Amygdala (tissue), 56 donors: Measurements from ENCODE around the gene BRD4.

Experiments
- DNase-seq, 56 donors: peaks; one replicate each; lab custom pipeline; 2025; lab: John Stamatoyannopoulos, UW

The BRD4 gene

GRCh38 chr19:15332311-15332996 is at the start of gene BRD4:
Gene BRD4, minus strand, starts transcription at chr19:15332539. Its CDS starts 59,440 bp downstream, at chr19:15273099.
- peak in 46 of 56 donors; percentile 7 to 77 (median 47) for DNase-seq

DNA sequence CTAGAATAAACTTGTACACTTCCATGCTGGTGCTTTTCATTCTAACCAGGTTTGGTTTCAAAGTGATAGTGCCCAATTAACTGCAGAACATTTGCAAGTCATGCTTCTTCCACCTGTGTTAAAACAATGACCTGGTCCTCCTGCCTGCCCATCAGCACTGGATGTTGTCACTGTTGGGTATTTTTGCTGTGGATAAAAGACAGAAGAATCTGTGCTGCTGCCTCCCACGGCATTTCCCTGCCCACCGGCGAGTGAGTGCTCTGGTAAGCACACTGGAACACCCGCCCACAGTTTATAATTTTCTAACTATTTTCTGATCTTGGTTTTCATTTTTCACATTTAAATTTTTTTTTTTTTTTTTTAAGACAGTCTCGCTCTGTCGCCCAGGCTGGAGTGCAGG is 49.5 kb upstream of the BRD4 start:
- DNase-seq, result peak in 10 of 56 donors; percentile 4 to 42 (median 18)

DNA sequence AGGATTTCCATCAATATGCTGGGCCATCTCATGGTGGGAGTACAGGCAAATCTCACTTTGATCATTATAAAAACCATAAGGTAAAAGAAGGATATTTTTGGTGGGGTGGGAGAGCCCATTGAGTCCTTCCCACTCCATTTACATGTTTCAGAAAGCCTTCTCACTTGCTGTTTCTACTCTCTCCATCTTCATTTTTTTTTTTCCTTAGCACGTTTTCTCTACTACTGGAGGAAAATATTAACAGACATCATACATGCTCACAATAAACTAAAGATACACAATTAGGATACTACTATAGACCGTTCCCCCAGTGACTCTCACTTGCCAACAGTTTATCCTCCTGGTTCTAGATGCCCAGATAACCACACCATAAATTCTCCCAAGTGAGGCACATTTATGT is 49.1 kb upstream of the BRD4 start:
- no peak for DNase-seq

- DNase-seq, result peak in 1 of 56 donors; percentile 48
These were observed 47.8 kb upstream of the BRD4 start for GRCh38 chr19:15379999-15380647.

DNA sequence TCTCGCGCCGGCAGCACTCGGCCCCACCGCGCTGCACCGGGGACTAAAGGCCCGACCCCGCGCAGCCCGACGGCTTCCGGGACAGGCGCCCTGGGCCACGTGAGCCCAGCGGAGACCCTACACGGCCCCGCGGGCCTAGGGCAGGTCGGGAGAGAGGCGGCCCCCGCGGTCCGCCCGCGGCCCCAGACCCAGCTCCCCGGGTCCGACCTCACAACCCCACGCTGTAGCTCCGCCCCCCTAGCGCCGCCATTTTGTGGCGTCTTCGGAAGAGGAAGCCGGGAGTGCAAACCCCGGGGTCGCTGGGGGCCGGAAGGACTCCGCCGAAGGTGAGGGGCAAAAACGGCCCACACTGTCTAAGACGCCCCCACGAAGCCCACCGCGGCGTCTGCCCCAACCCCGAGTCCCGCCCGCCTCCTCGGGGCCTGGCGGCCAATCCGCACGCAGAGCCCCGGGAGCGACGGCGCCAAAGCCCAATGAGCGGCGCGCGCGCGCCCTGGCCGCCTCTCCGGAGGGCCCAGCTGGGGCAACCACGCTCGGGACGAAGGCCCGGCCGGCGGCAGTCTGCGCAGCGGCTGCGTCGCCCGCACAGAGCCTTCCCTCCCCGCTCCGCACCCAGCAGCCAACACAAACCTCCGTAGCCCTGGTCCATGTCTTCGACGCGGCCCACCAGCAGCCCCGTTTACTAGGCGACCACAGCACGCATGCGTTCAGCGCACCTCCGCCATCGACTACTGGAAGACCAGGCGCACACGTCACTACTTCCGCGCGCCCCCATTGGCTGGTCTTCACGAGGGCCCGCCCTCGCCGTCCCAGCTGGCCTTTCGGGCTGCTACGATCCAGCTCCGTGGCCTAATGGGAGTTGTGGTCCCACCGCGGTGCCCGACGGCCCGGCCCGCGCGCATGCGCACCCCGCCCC is 47.0 kb upstream of the BRD4 start, which contains the start of gene AKAP8:
AKAP8 (minus strand) TSS at position 705 of the 916 bp plus-strand sequence; CDS start at position 649, 56 bp downstream.
- peak; percentile 82 to 99 (median 96) for DNase-seq

- peak in 13 of 56 donors; percentile 14 to 42 (median 25) for DNase-seq
These were observed 46.3 kb upstream of the BRD4 start for GRCh38 chr19:15378534-15379082.

- DNase-seq, result peak in 2 of 56 donors; percentile 5 to 21
These were observed 42.6 kb upstream of the BRD4 start for GRCh38 chr19:15374796-15375440.

DNA sequence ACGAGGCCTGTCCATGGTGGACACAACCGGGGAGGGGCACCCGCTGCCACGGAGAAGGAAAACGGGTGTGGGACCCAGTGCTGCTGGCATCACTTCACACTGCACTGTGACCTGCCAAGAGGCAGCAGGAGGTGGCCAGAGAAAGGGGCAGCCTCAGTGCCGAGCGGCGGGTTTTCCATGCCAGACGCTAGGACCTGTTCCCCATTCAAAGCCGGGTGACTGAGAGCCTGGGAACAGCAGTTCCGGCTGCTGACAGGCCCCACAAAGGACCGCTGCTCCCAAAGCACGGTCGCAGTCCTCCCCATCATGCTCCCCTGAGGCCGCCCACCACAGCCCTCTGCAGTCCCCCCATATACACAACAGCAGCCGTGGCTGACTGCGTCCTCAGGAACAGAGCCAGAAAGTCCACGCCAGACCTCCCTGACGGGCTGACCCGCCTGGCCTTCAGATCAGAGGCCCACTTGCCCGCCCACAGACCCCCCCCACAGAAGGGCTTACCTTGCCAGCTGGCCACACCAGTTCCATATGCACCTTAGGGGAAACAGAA is 41.8 kb upstream of the BRD4 start:
- peak in 12 of 56 donors; percentile 5 to 46 (median 24) for DNase-seq

- DNase-seq, result no peak
These were observed 41.3 kb upstream of the BRD4 start for GRCh38 chr19:15373644-15374043.

DNA sequence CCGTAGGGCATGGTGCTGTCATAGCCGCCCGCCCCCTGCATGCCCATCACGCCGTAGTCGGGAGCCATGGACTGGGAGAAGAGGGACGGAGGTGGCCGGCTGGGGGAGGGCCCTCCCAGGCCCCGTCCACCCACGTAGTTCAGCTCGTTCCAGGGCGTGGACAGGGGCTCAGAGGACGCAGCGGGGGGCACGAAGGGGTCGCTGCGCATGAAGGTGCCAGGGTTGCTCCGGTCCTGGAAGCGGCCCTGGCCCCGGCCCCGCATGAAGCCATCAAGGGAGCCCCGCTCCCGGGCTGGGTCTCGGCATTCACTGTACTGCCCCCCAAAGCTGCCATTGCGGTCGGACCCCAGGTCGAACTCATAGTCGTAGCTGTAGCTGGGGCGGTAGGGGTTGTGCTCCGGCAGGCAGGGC is 40.6 kb upstream of the BRD4 start:
- DNase-seq, result no peak

GRCh38 chr19:15372470-15372869 is 40.1 kb upstream of the BRD4 start:
- no peak for DNase-seq

GRCh38 chr19:15371786-15372380 is 39.5 kb upstream of the BRD4 start:
- no peak for DNase-seq

- DNase-seq, result no peak
These were observed 38.8 kb upstream of the BRD4 start for GRCh38 chr19:15371119-15371518.

DNA sequence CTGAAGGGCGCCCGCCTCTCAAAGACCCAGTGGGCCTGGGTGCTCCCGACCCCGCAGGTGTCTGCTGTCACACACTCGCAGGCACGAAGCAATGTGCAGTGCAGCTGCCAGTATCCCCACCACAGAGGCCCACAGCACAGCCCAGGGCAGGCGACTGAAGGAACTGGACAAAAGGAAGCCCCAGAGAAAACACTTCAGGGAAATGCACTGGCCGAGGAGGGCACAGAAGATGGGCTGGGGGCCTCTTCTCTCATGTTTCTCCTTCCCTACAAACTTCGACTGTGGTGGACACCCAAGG is 37.2 kb upstream of the BRD4 start:
- DNase-seq, result no peak

DNA sequence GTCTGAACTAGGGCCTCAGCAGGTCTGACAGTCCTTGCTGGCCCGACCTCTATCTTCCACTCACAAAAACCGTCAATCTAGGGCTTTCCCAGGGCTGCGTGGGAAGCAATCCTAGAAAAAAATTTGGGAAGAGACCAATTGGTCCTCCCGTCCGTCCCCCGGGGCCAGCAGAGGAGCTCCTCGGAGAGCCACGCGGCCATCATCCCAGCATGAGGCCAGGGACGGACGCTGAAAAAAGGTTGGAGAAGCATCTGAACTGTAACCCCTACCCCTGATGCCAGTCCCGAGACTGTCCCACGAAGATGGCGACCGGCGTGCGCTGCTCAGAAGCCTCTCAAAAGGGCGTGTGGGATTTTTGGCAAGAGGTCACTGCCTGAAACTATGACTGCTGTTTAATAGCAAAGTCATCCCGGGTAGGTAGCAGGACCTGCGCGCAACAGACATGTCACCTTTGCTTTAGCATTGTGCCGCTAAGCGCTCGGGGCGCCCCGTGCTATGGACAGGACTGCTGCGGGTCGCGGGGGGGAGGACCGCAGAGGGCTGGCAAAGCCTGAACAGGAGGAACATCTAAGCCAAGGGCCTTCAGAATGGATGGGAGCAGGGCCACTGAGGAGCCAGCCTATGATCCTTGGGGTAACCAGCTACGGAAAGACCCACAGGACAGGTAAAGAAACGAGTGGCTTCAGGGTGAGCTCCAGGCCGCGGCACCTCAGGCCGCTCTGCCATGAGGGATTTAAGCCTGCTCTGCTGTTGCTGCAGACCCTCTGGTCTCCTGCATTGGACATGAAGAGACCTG is 36.7 kb upstream of the BRD4 start:
- no peak for DNase-seq

DNA sequence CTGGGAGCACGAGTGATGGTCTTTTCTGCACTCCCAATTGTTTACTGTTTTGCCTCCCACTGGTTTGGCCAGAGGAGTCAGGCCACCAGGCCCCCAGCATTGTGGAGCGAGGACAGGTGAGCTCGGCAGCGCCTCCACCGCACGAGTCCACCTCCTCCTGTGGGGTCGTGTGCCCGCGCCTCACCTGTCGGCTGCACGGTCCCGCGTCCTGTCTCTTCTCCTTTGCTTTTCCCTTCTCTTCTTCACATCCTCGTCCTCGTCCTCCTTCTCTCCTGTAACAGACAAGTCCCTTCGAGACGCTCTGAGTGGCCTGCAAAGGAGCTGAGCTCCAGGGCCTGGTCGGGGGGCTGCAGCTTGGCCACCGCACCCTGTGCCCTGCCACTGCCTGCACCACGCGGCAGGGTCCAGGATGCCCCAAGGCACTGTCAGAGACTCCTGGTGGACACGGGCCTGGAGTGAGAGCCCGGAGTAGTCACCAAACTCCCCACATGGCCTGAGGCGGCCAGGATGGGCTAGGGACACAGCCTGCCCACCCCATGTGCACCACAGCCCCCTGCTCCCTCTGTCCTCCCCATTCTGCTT is 35.8 kb upstream of the BRD4 start:
- no peak for DNase-seq

DNA sequence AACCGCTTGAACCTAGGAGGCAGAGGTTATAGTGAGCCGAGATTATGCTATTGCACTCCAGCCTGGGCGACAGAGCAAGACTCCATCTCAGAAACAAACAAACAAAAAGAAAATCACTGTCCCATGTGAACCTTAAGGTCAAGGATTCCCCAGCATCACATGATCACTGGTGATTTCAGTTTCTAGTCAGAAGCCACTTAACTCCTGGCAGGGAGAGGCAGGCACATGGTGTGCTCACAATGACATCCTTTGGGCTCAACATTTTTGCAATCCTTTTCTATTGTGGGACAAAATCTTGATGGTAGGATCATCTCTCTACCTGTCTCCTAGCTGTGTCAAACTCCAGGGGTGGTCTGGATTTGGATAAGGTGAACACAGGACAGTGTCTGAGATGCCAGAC is 35.1 kb upstream of the BRD4 start:
- DNase-seq, result no peak

DNA sequence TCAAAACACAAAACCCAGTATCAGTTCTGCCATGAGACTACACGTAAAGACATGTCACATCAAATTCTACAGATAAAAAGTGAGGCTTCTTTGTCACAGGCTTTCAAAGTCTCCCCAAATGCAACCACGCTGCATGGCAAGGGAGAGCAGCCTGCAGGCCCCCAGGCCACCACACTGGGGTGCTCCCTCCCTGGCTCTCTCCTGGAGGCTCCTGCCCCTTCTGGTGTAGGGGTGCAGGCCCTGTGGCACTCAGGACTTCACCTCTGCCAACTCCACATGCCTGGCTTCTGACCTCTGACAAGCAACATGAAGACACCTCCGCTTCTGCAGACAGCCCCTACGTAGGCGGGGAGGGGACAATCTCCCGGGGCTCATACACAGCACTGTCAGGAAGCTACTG is 32.9 kb upstream of the BRD4 start:
- no peak for DNase-seq
